H1 (cell line): Measurements from ENCODE around the gene ZC3H18. TPM values are rescaled to one million over a fixed set of nuclear protein-coding genes. Genes with fewer than 3 reads are reported as not detected.

ENCODE experiments used
- EP300 ChIP-seq, 2 experiments: IDR thresholded peaks; 1 replicate in 1 of 2; 2 replicates in 1 of 2; pipeline ENCODE4 v1.6.1; 2011 to 2012; ENCODE audit warnings: low read depth in 2 of 2, low read length in 2 of 2, mild to moderate bottlenecking in 2 of 2, borderline replicate concordance in 1 of 2, inconsistent platforms in 1 of 2, moderate library complexity in 1 of 2
- FOSL1 ChIP-seq: IDR thresholded peaks from 2 replicates; pipeline ENCODE4 v1.6.1; 2011; ENCODE audit warnings: mild to moderate bottlenecking, low read depth, low read length, moderate library complexity; ENCODE audit not compliant: insufficient read depth
- JUN ChIP-seq: IDR thresholded peaks from 2 replicates; pipeline ENCODE4 v1.6.1; 2011; ENCODE audit warnings: low read depth, mild to moderate bottlenecking, improper control_type of control experiment, low read length
- TAF7 ChIP-seq: optimal IDR thresholded peaks from 2 replicates; pipeline ENCODE3; 2011; ENCODE audit warnings: low read depth, mild to moderate bottlenecking, inconsistent platforms, low read length, moderate library complexity, borderline replicate concordance
- polyA plus RNA-seq, 7 experiments: library from polyadenylated mRNA; depleted of rRNA in 3 of 7; stranded (reverse) in 5 of 7; unstranded in 2 of 7; fragments of >200 nt in 5 of 7; fragments of 200-250 nt in 2 of 7; gene quantifications; 1 replicate in 5 of 7; 2 replicates in 1 of 7; 4 replicates in 1 of 7; pipeline versions ENCODE4 v1.2.1 to v1.2.3, GENCODE V29; 2011 to 2013; ENCODE audit warnings: missing spikeins in 2 of 7, mixed read lengths in 2 of 7
- total RNA-seq: library from RNA; stranded (reverse); fragmentation: NEBNext Ultra II Directional; extraction: Animal tissue kit (Norgen Biotek cat#: 25700); gene quantifications from 2 replicates; pipeline ENCODE4 v1.2.1, GENCODE V29; 2021
- TF ChIP-seq, protein P1 (sequence below): IDR thresholded peaks from 2 replicates; pipeline ENCODE4 v1.6.1; 2012; ENCODE audit warnings: low read length, inconsistent platforms

Gene ZC3H18
- total and polyA plus RNA-seq, 2 of the 8 experiments (the other 6 are each of a cell fraction or from before 2014, with no cell fraction given), result 12.1 to 73.2 TPM

DNA sequence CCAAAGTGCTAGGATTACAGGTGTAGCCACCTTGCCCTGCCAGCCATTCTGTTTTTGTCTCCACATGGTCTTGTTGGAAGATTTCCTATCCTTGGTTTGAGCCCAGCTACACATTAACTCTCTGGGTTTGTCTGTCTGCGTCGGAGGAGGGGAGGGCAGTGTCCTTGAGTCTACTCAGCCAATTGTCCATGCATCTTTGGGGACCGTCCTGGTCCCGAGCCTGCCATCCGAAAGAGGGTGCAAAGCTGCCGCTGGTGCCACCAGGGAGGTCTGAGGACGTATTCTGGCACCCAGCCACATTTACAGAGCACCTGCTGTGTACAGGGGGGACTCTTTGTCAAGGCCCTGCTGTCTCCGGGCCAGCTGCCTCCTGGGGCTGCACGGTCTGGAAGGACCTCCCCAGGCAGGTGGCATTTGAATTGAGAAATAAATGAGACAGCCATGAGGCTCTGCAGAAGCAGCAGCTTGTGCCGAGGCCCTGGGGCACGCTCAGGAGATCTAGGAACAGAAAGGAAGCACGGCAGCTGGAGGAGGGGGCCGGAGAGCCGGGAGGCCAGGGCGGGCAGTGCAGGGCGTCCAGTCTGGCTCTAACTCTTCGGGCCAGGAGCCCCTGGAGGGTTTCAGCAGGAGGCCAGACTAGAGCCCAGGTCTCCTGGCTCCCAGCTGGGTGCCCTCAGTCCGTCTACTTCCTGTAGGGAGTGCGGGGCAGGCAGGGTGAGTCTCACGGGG, 79.2 kb downstream of the ZC3H18 start (continued):
- TF ChIP-seq JUN, result no peak
- TF ChIP-seq, protein P1, sequence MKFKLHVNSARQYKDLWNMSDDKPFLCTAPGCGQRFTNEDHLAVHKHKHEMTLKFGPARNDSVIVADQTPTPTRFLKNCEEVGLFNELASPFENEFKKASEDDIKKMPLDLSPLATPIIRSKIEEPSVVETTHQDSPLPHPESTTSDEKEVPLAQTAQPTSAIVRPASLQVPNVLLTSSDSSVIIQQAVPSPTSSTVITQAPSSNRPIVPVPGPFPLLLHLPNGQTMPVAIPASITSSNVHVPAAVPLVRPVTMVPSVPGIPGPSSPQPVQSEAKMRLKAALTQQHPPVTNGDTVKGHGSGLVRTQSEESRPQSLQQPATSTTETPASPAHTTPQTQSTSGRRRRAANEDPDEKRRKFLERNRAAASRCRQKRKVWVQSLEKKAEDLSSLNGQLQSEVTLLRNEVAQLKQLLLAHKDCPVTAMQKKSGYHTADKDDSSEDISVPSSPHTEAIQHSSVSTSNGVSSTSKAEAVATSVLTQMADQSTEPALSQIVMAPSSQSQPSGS, result no peak
- no peak for TF ChIP-seq EP300 (IDR thresholded peaks at IDR 0.05; ENCODE audit: borderline replicate concordance in 1 of 2, low read depth in 2 of 2, low read length in 2 of 2)
- TF ChIP-seq FOSL1, result no peak
- TF ChIP-seq TAF7, result no peak
